ENCODE measurements around the gene THADA.

THADA gene

GRCh38 chr2:43391878-43392215 is 204.0 kb downstream of the THADA start:
- Histone ChIP-seq H3K27ac (ENCODE audit: poor library complexity, severe bottlenecking) (no peak overlapping the region), H3K4me1 (ENCODE audit: insufficient read depth, poor library complexity, severe bottlenecking) (no peaks in the 10 kb centered on the region), H3K9me3 (ENCODE audit: severe bottlenecking) (no peaks in the 10 kb centered on the region), H3K4me3 (ENCODE audit: severe bottlenecking) (no peak overlapping the region), H3K27me3 (ENCODE audit: insufficient read depth, poor library complexity, severe bottlenecking) (no peaks in the 10 kb centered on the region), H3K36me3 (ENCODE audit: low read depth) (no peaks in the 10 kb centered on the region; the same call in 1 of the 2 replicates)
- DNase-seq (ENCODE audit: low spot score) = no peak
- no peak for ATAC-seq (ENCODE audit: low read depth)
- no peak for TF ChIP-seq CTCF (IDR thresholded peaks at IDR 0.05; ENCODE audit: poor library complexity, severe bottlenecking)

DNA sequence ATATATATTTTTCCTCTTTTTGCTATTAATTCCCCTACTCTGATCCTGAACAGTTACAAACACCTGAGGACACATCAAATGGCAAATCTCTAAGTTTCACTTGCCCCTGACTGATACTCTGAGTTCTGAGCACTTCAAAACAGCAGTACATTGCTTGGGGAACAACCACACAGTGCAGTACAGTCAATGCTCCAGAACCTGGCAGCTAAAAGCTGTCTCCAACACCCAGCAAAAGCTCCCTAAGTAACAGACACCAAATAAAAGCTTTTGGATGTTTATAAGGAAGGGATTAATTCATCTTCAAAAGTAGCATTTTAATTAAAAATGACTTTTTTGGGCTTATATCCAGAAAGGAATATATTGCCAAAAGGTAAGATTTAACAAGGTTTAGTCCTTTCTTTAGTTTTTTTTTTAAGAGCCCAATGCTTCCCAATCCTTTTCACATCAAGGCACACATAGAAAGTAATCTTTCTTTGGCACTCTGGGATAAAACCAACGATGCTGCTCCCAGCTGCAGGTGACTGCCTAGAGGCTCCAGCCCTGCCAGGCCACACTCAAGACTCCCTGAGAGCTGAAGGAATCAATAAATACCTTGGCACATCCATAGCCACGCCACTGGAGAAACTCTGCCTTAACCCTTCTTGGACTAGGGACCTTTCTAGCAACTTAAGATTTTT is 204.5 kb downstream of the THADA start:
- no peak overlapping the region for H3K27ac ChIP-seq (ENCODE audit: poor library complexity, severe bottlenecking)
- no peak for ATAC-seq (ENCODE audit: low read depth)
- no peak for TF ChIP-seq CTCF (IDR thresholded peaks at IDR 0.05; ENCODE audit: poor library complexity, severe bottlenecking)

GRCh38 chr2:43389581-43390466 is 206.0 kb downstream of the THADA start:
- Histone ChIP-seq H3K27ac (ENCODE audit: poor library complexity, severe bottlenecking) (no peak overlapping the region), H3K4me3 (ENCODE audit: severe bottlenecking) (no peak overlapping the region), H3K27me3 (ENCODE audit: insufficient read depth, poor library complexity, severe bottlenecking) (no peaks in the 10 kb centered on the region), H3K36me3 (ENCODE audit: low read depth) (no peaks in the 10 kb centered on the region), H3K9me3 (ENCODE audit: severe bottlenecking) (no peaks in the 10 kb centered on the region), H3K4me1 (ENCODE audit: insufficient read depth, poor library complexity, severe bottlenecking) (no peaks in the 10 kb centered on the region)
- DNase-seq (ENCODE audit: low spot score) (no peak), ATAC-seq (ENCODE audit: low read depth) (no peak)
- no peak for TF ChIP-seq CTCF (IDR thresholded peaks at IDR 0.05; ENCODE audit: poor library complexity, severe bottlenecking)

More for the DNA sequence above, 204.5 kb downstream of the THADA start:
- Histone ChIP-seq H3K4me3 (ENCODE audit: severe bottlenecking) (no peak overlapping the region), H3K36me3 (ENCODE audit: low read depth) (no peaks in the 10 kb centered on the region; the same call in 1 of the 2 replicates), H3K4me1 (ENCODE audit: insufficient read depth, poor library complexity, severe bottlenecking) (no peaks in the 10 kb centered on the region), H3K9me3 (ENCODE audit: severe bottlenecking) (no peaks in the 10 kb centered on the region), H3K27me3 (ENCODE audit: insufficient read depth, poor library complexity, severe bottlenecking) (no peaks in the 10 kb centered on the region)
- no peak for DNase-seq (ENCODE audit: low spot score)

- no peak overlapping the region for H3K27ac ChIP-seq (ENCODE audit: poor library complexity, severe bottlenecking)
- H3K4me3 ChIP-seq (ENCODE audit: severe bottlenecking) = no peak overlapping the region
- no peak for TF ChIP-seq CTCF (IDR thresholded peaks at IDR 0.05; ENCODE audit: poor library complexity, severe bottlenecking)
- no peaks in the 10 kb centered on the region for H3K4me1 ChIP-seq (ENCODE audit: insufficient read depth, poor library complexity, severe bottlenecking)
- H3K27me3 ChIP-seq (ENCODE audit: insufficient read depth, poor library complexity, severe bottlenecking) = no peaks in the 10 kb centered on the region
- no peak for DNase-seq (ENCODE audit: low spot score)
- ATAC-seq (ENCODE audit: low read depth) = no peak
- H3K36me3 ChIP-seq (ENCODE audit: low read depth) = no peaks in the 10 kb centered on the region
- no peaks in the 10 kb centered on the region for H3K9me3 ChIP-seq (ENCODE audit: severe bottlenecking)
These were observed 207.5 kb downstream of the THADA start for GRCh38 chr2:43388371-43388770.

All from RWPE2 (cell line).